Kidney (tissue), 14 donors: ENCODE measurements around the gene TRIL. TPM values are rescaled to one million over a fixed set of nuclear protein-coding genes. Genes with fewer than 3 reads are reported as not detected.

Experiments used
- DNase-seq, 5 donors: peaks; one replicate each; pipeline ENCODE4 v3.0.0-alpha.2; 2013 to 2020
- FAIRE-seq: peaks from 2 replicates; lab custom pipeline; 2012; peaks lifted over from hg19 to GRCh38; lab: Jason Lieb, UNC
- H3K27ac ChIP-seq, 2 donors: one replicate each; pipeline ENCODE4 v1.7.0; 2013; ENCODE audit warnings: low read depth in 2 of 2, low read length in 2 of 2, inconsistent platforms in 1 of 2
- H3K27me3 ChIP-seq: one replicate; pipeline ENCODE4 v1.7.1; 2013; ENCODE audit warnings: low read length, inconsistent platforms; ENCODE audit not compliant: control insufficient read depth, insufficient read depth
- H3K36me3 ChIP-seq, 3 donors: one replicate each; pipeline versions ENCODE4 v1.7.0 to v1.7.1; 2013; ENCODE audit warnings: low read length in 3 of 3, control low read depth in 1 of 3, inconsistent platforms in 1 of 3; ENCODE audit not compliant: insufficient read depth in 3 of 3, control insufficient read depth in 2 of 3
- H3K4me1 ChIP-seq, 3 donors: one replicate each; pipeline versions ENCODE4 v1.7.0 to v1.7.1; 2013; ENCODE audit warnings: low read length in 3 of 3, inconsistent platforms in 1 of 3, low read depth in 1 of 3; ENCODE audit not compliant: control insufficient read depth in 2 of 3, insufficient read depth in 2 of 3
- H3K4me3 ChIP-seq, 3 donors: one replicate each; pipeline versions ENCODE4 v1.7.0 to v1.8.1; 2013; ENCODE audit warnings: low read length in 3 of 3, control low read depth in 1 of 3, inconsistent platforms in 1 of 3
- H3K9ac ChIP-seq, 3 donors: one replicate each; pipeline versions ENCODE4 v1.7.0 to v1.7.1; 2013; ENCODE audit warnings: low read length in 3 of 3, control low read depth in 1 of 3, inconsistent platforms in 1 of 3
- H3K9me3 ChIP-seq, 3 donors: one replicate each; pipeline versions ENCODE4 v1.7.0 to v1.7.1; 2013; ENCODE audit warnings: low read length in 3 of 3, control low read depth in 1 of 3, inconsistent platforms in 1 of 3; ENCODE audit not compliant: control insufficient read depth in 2 of 3, insufficient read depth in 1 of 3
- CTCF ChIP-seq: IDR thresholded peaks from 3 replicates; pipeline ENCODE4 v1.5.1; 2012; ENCODE audit warnings: mild to moderate bottlenecking, moderate library complexity, borderline replicate concordance; ENCODE audit not compliant: insufficient read depth; ENCODE audit errors: extremely low read depth
- intact Hi-C: fragments of 100-400 bp; cut with DNase I; formaldehyde crosslinking; loops from one replicate; pipeline ENCODE4 v1.11.1; 2022
- polyA plus RNA-seq: library from polyadenylated mRNA; stranded (reverse); fragments of 350-450 nt; fragmentation: Illumina TruSeq; extraction: RNeasy Lipid Tissue Mini Kit (QIAGEN cat#74804); gene quantifications from one replicate; pipeline ENCODE4 v1.2.3, GENCODE V29; 2014; ENCODE audit warnings: low read depth, low replicate concordance; ENCODE audit not compliant: insufficient read depth
- total RNA-seq: library from RNA; stranded (reverse); fragmentation: NEBNext Ultra II Directional; extraction: Animal tissue kit (Norgen Biotek cat#: 25700); gene quantifications from one replicate; pipeline ENCODE4 v1.2.1, GENCODE V29; 2021
- donor health status: control.
- donor health status: control.
- donor health status: control.
- donor health status: control.
- donor health status: control.
- donor health status: DM: yes; HTN: yes; CAD: no.
- donor health status: Normal renal cell carcinoma (clear cell type).

Gene TRIL
- total and polyA plus RNA-seq, 2 donors from 2014 or later, result 4.2 to 6.1 TPM

- no peak overlapping the region for H3K27ac ChIP-seq
- DNase-seq (peak in 3 of 5 donors; percentile 35 to 81 (median 57)), FAIRE-seq (no peak)
- no peaks in the 10 kb centered on the region for H3K27me3 ChIP-seq
- no peaks in the 10 kb centered on the region for H3K9me3 ChIP-seq
- no peak overlapping the region for H3K4me3 ChIP-seq
- peaks cover 5 to 27% (median 20%) of the 10 kb centered on the region in 3 donors for H3K4me1 ChIP-seq
- peaks cover 0 to 3% (median 0%) of the 10 kb centered on the region in 3 donors for H3K36me3 ChIP-seq
- H3K9ac ChIP-seq, result no peak overlapping the region
- intact Hi-C loops, result loop anchor here (10.0 kb wide), 1 partner anchor 151 kb away; no protein-coding TSS in a partner anchor
- no peak for TF ChIP-seq CTCF
Measured at GRCh38 chr7:28953633-28954032, 4.5 kb downstream of the TRIL start.

DNA sequence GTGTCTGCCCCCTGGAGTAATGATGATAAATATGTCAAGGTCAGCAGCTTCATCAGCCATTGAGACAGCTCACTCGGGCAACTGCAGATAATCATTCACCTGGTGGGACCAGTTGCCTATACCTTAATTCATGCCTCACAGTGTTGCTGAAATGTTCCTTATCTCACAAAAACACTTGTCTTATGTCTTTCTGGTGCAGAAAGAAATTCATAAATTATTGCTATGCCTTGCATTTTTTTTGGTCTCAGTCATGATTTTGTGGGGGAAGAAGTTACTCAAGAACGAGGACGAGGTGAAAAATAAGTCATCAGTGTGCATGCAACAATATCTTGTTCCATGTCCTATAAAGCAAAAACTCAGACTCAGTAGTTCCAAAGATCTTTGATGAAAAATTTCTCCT, 16.0 kb downstream of the TRIL start:
- no peak overlapping the region for H3K27ac ChIP-seq
- H3K4me3 ChIP-seq, result no peak overlapping the region
- no peaks in the 10 kb centered on the region for H3K27me3 ChIP-seq
- no peak for FAIRE-seq
- intact Hi-C loops, result no loop called here
- no peaks in the 10 kb centered on the region for H3K9me3 ChIP-seq
- no peaks in the 10 kb centered on the region for H3K36me3 ChIP-seq
- H3K9ac ChIP-seq, result no peak overlapping the region
- DNase-seq, result no peak
- TF ChIP-seq CTCF, result no peak
- no peaks in the 10 kb centered on the region for H3K4me1 ChIP-seq

GRCh38 chr7:28941633-28942032, 16.5 kb downstream of the TRIL start:
- Histone ChIP-seq H3K4me3 (no peak overlapping the region), H3K27me3 (no peaks in the 10 kb centered on the region), H3K4me1 (no peaks in the 10 kb centered on the region), H3K9ac (no peak overlapping the region), H3K36me3 (no peaks in the 10 kb centered on the region), H3K27ac (peak overlapping the region in 1 of 2 donors; percentile 5), H3K9me3 (no peaks in the 10 kb centered on the region)
- intact Hi-C loops, result no loop called here
- FAIRE-seq (no peak), DNase-seq (no peak)
- no peak for TF ChIP-seq CTCF
